BJ (cell line): ENCODE data around the gene CLNK. TPM values are rescaled to one million over a fixed set of nuclear protein-coding genes. Genes with fewer than 3 reads are reported as not detected.
A peak's percentile ranks its signal among the peaks of the same experiment; 100 is the strongest.

Source experiments
- CTCF ChIA-PET: fragments of 350-600 bp; formaldehyde crosslinking; extraction: SDS; loops from one replicate; lab custom pipeline; 2021; ENCODE audit warnings: antibody characterized with exemption, inconsistent platforms; lab: Yijun Ruan, JAX
- POLR2A ChIA-PET: fragments of 300-600 bp; sonication (Branson Sonifier 250); formaldehyde crosslinking; extraction: SDS; loops from one replicate; lab custom pipeline; 2021; ENCODE audit warnings: antibody characterized with exemption; lab: Charles Lee
- DNase-seq: peaks from one replicate; pipeline ENCODE4 v3.0.0-alpha.2; 2011; ENCODE audit warnings: low read depth
- H3K27me3 ChIP-seq: 2 replicates; pipeline ENCODE4 v1.6.0; 2011; ENCODE audit warnings: low read length; ENCODE audit not compliant: control insufficient read depth, insufficient read depth
- H3K36me3 ChIP-seq: 2 replicates; pipeline ENCODE4 v1.5.1; 2011; ENCODE audit warnings: low read length; ENCODE audit not compliant: control insufficient read depth, insufficient read depth
- H3K4me3 ChIP-seq: 2 replicates; pipeline ENCODE4 v1.5.1; 2011; ENCODE audit warnings: low read depth, mild to moderate bottlenecking, control low read depth, low read length
- polyA plus RNA-seq: library from polyadenylated mRNA; depleted of rRNA; stranded (reverse); fragments of >200 nt; gene quantifications from 2 replicates; pipeline ENCODE4 v1.2.3, GENCODE V29; 2011
- TF ChIP-seq, protein P1 (sequence below): IDR thresholded peaks from 2 replicates; pipeline ENCODE4 v1.5.1; 2011; ENCODE audit warnings: low read depth, mild to moderate bottlenecking, control low read depth, inconsistent platforms, low read length, moderate library complexity; ENCODE audit not compliant: insufficient read depth

The CLNK gene
- polyA plus RNA-seq, 1 experiment: not detected

DNA sequence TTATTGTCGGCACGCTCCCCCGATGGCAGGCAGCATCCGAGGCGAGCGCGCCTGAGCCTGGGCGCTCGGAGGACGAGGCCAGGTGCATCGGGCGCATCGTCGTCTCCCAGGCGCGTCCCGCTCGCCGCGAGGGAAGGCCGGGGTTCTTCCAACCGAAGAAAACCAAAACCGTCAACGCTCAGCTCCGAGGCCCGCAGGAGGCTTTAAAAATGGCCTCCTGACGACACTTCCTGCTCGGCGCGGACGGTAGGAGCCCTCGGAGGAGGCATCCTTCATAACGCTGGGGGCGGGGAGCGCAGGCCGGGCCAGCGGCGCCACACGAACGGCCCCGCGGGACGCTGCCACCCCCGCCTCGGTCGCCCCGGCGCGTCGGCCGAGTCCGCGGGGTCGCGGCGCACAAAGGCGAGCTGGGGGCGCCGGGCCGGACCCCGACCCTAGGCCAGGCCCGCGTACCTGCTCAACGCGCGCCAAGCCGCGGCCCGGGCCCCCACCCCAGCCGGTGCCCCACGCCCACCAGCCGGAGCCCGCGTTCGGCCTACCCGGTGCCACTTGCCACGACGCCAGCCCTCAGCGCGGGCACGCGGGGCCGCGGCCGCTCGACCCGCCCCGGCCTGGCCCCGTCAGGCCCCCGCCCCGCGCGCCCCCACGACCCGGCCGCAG is 227.8 kb downstream of the CLNK start:
- ChIA-PET POLR2A (no interaction called here), CTCF (interaction anchor here (1.1 to 1.6 kb wide), 3 partner anchors 27 to 293 kb away, joined by 4 to 5 read pairs (median 4); no protein-coding TSS in a partner anchor)
- peak overlapping the region; percentile 65 for H3K4me3 ChIP-seq
- peaks cover under 1% of the 10 kb centered on the region for H3K27me3 ChIP-seq
- TF ChIP-seq, protein P1, sequence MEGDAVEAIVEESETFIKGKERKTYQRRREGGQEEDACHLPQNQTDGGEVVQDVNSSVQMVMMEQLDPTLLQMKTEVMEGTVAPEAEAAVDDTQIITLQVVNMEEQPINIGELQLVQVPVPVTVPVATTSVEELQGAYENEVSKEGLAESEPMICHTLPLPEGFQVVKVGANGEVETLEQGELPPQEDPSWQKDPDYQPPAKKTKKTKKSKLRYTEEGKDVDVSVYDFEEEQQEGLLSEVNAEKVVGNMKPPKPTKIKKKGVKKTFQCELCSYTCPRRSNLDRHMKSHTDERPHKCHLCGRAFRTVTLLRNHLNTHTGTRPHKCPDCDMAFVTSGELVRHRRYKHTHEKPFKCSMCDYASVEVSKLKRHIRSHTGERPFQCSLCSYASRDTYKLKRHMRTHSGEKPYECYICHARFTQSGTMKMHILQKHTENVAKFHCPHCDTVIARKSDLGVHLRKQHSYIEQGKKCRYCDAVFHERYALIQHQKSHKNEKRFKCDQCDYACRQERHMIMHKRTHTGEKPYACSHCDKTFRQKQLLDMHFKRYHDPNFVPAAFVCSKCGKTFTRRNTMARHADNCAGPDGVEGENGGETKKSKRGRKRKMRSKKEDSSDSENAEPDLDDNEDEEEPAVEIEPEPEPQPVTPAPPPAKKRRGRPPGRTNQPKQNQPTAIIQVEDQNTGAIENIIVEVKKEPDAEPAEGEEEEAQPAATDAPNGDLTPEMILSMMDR: no peak
- H3K36me3 ChIP-seq: peaks cover 8% of the 10 kb centered on the region
- no peak for DNase-seq

DNA sequence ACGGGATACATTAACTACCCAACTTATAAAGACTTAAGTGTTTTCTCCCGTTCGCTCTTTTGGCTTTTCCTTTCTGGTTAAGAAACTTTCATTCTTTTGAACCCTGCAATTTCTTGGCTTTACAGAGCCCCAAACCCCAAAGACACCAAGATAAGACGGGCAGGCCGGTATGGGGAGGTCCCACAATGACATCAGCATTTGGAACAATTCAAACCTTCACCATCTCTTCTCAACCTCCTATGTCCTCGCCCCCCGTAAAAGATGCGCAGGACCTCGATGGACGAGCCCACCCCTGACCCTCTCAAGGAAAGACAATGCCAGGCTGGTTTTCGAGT is 228.3 kb downstream of the CLNK start:
- no peak for DNase-seq
- ChIA-PET POLR2A (no interaction called here), CTCF (no interaction called here)
- peak overlapping the region; percentile 65 for H3K4me3 ChIP-seq
- TF ChIP-seq, protein P1: no peak
- H3K36me3 ChIP-seq: peaks cover 8% of the 10 kb centered on the region
- H3K27me3 ChIP-seq: no peaks in the 10 kb centered on the region

DNA sequence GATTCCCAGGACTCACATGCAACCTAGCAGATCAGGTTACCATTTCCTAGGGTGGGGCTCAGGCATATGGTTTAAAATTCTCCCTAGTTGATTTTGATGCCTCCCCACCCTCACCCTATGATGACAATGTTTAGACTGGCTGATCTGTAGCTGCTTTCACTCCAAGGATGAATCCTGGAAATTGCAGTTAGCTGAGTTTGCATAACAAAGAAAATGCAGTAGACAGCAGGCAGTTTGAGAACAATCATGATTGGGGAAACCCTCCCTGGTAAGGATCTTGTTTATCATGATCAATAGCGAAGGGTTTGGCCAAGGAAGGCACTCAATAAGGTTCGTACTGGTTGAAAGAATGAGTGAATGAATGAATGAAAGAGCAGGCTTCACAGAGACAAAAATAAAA is 229.4 kb downstream of the CLNK start:
- H3K36me3 ChIP-seq: peaks cover 12% of the 10 kb centered on the region
- TF ChIP-seq, protein P1: no peak
- no peak overlapping the region for H3K4me3 ChIP-seq
- no peaks in the 10 kb centered on the region for H3K27me3 ChIP-seq
- CTCF ChIA-PET: no interaction called here
- DNase-seq: no peak
- POLR2A ChIA-PET: no interaction called here

DNA sequence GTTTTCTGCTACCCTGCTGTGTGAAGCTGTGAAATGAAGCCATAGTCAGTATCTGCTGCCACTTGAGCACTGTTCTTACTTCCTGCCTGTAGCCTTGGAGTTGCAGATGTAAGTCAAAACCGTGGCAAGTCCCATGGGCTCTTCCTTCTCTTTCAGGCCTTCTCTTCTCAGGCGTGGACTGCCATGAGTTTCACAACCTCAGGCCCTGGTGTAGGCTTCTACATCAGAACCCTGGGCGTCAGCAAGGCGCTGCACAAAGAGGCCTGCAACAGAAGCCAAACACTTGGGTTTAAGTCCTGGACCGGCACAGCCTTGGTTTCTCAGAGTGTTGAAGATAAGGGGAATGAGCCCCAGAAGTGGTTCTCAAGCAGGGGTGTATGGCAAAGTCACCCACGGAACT is 229.8 kb downstream of the CLNK start:
- ChIA-PET CTCF (no interaction called here), POLR2A (no interaction called here)
- Histone ChIP-seq H3K36me3 (peaks cover 13% of the 10 kb centered on the region), H3K27me3 (no peaks in the 10 kb centered on the region), H3K4me3 (no peak overlapping the region)
- TF ChIP-seq, protein P1: no peak
- DNase-seq: no peak

DNA sequence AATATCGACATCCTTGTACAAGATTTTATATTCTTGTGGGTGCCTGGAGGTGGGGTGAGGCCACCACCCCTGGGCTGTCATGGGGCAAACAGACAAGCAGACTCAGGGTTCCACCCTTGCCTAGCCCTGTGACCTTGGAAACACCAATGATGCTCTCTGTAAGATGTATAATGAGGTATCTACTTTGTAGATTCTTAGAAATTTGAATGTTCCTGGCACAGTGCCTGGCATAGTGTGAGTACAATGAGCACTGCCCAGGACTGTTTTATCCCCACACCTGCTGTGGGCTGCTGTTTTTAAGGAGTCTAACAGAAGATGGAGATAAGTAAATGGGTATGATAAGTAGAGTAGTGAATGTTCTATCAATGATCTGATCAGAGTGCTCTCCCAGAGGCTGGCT is 230.4 kb downstream of the CLNK start:
- DNase-seq: no peak
- Histone ChIP-seq H3K4me3 (no peak overlapping the region), H3K36me3 (peaks cover 13% of the 10 kb centered on the region), H3K27me3 (no peaks in the 10 kb centered on the region)
- ChIA-PET CTCF (no interaction called here), POLR2A (no interaction called here)
- TF ChIP-seq, protein P1: no peak
